Sigmoid colon (tissue), 7 donors: ENCODE results near the gene TSHZ1. TPM values are rescaled to one million over a fixed set of nuclear protein-coding genes. Genes with fewer than 3 reads are reported as not detected.

Source experiments
- DNase-seq: peaks from one replicate; pipeline ENCODE4 v3.0.0-alpha.2; 2019
- H3K27ac ChIP-seq, 4 donors: fragments of 200-600 bp; sonication (generic); one replicate each; pipeline ENCODE4 v1.5.1; 2016 to 2019; ENCODE audit warnings: mild to moderate bottlenecking in 1 of 4
- H3K27me3 ChIP-seq, 3 donors: fragments of 200-600 bp; sonication (generic); one replicate each; pipeline ENCODE4 v1.5.1; 2019; ENCODE audit warnings: mild to moderate bottlenecking in 1 of 3
- H3K36me3 ChIP-seq, 4 donors: fragments of 200-600 bp; sonication (generic); one replicate each; pipeline ENCODE4 v1.5.1; 2016 to 2019
- H3K4me1 ChIP-seq, 4 donors: fragments of 200-600 bp; sonication (generic); one replicate each; pipeline ENCODE4 v1.5.1; 2017 to 2019
- H3K4me3 ChIP-seq, 4 donors: fragments of 200-600 bp; sonication (generic); one replicate each; pipeline ENCODE4 v1.5.1; 2017 to 2019; ENCODE audit warnings: mild to moderate bottlenecking in 2 of 4, moderate library complexity in 1 of 4
- H3K9me3 ChIP-seq, 4 donors: fragments of 200-600 bp in 3 of 4; sonication (generic) in 3 of 4; one replicate each; pipeline versions ENCODE4 v1.5.1 to v1.6.1; 2013 to 2019
- EP300 ChIP-seq, 4 donors: sonication (generic); formaldehyde crosslinking; IDR thresholded peaks; one replicate each; pipeline ENCODE4 v1.6.1; 2017; ENCODE audit warnings: antibody characterized with exemption in 4 of 4
- POLR2A ChIP-seq, 2 donors: fragments of 450-650 bp; IDR thresholded peaks; one replicate each; pipeline ENCODE4 v1.6.1; 2016; ENCODE audit warnings: antibody characterized with exemption in 2 of 2, mild to moderate bottlenecking in 2 of 2, moderate library complexity in 2 of 2
- POLR2AphosphoS5 ChIP-seq, 4 donors: sonication (generic); formaldehyde crosslinking; IDR thresholded peaks; one replicate each; pipeline ENCODE4 v1.6.1; 2017; ENCODE audit warnings: antibody characterized with exemption in 4 of 4
- WGBS, 2 donors: extraction: QIAGEN DNeasy Blood & Tissue Kit; methylation state at CpG; one replicate each; pipeline ENCODE4 v1.1.7; 2013; 5-methylcytosine and 5-hydroxymethylcytosine counted together
- intact Hi-C: fragments of 100-400 bp; cut with DNase I; formaldehyde crosslinking; loops from one replicate; pipeline ENCODE4 v1.15.1; 2023
- polyA plus RNA-seq, 3 donors: library from polyadenylated mRNA; stranded (reverse); fragments of 200-250 nt; gene quantifications; one replicate each; pipeline ENCODE4 v1.2.3, GENCODE V29; 2013
- total RNA-seq, 4 donors: library from RNA; depleted of rRNA; stranded (reverse); fragments of >200 nt; gene quantifications; one replicate each; pipeline ENCODE4 v1.1.0, GENCODE V29; 2016
- TF ChIP-seq, protein P1 (sequence below), 4 experiments: fragments of 450-650 bp in 3 of 4; fragments of 200-600 bp in 1 of 4; IDR thresholded peaks; one replicate each; pipeline ENCODE4 v1.5.1; 2016 to 2019; ENCODE audit warnings: antibody characterized with exemption in 4 of 4, mild to moderate bottlenecking in 3 of 4, moderate library complexity in 2 of 4
- donor health status: healthy with polysubstance abuse.
- donor health status: Bipolar disorder and iron deficiency.
- donor health status: healthy.

TSHZ1 gene
- total and polyA plus RNA-seq, 7 donors, result 7.8 to 29.4 (median 23.0) TPM

DNA sequence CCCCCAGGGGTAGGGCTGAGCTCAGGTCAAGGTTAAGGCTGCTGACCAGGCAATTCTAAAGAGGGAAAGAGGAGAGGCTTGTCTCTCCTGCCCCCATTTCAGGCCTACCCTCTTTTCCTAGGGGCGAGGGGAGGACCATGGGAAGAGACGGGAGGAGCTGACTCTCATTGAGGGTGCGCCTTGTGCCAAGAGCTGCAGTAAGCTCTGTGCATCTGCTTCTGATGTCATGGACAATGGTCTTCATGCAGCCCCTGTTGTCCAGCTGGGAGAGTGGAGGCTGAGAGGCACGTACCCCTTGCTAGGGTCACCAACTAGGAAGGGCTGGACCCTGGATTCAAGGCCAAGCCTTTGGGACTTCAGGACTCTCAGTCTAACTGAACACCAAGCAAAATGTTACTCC, 46.9 kb upstream of the TSHZ1 start:
- 93 to 94% methylated on average over 4 of the region's 4 CpGs for WGBS, 2 donors
- no peak for DNase-seq

DNA sequence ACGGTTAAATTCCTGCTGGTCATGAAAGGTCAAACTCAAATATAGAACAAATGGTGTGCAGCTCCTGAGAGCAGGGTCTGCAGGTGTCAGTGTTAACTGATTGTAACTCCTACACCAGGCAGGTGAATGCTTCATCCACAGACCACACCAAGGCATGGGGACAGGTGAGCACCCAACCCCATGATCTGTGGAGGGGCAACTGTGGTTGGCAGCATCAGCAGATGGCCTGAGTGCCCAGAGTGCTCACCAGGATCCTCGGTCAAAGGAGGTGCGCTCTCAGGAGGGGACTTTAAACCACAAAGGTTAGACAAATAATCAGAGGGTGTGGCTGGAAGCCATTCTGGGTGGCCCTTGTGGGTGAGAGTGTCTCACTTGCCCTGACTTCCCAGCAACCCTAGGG, 46.1 kb upstream of the TSHZ1 start:
- Histone ChIP-seq H3K9me3 (no peaks in the 10 kb centered on the region), H3K27ac (no peak overlapping the region), H3K27me3 (no peaks in the 10 kb centered on the region), H3K4me3 (no peak overlapping the region), H3K4me1 (peaks cover 0 to 34% (median 12%) of the 10 kb centered on the region in 4 donors), H3K36me3 (no peaks in the 10 kb centered on the region)
- 59 to 87% methylated on average over 3 of the region's 3 CpGs for WGBS, 2 donors
- TF ChIP-seq, protein P1, sequence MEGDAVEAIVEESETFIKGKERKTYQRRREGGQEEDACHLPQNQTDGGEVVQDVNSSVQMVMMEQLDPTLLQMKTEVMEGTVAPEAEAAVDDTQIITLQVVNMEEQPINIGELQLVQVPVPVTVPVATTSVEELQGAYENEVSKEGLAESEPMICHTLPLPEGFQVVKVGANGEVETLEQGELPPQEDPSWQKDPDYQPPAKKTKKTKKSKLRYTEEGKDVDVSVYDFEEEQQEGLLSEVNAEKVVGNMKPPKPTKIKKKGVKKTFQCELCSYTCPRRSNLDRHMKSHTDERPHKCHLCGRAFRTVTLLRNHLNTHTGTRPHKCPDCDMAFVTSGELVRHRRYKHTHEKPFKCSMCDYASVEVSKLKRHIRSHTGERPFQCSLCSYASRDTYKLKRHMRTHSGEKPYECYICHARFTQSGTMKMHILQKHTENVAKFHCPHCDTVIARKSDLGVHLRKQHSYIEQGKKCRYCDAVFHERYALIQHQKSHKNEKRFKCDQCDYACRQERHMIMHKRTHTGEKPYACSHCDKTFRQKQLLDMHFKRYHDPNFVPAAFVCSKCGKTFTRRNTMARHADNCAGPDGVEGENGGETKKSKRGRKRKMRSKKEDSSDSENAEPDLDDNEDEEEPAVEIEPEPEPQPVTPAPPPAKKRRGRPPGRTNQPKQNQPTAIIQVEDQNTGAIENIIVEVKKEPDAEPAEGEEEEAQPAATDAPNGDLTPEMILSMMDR (IDR thresholded peaks at IDR 0.05), result no peak
- no peak for TF ChIP-seq POLR2A (IDR thresholded peaks at IDR 0.05)
- no peak for TF ChIP-seq POLR2AphosphoS5 (IDR thresholded peaks at IDR 0.05)
- no peak for TF ChIP-seq EP300 (IDR thresholded peaks at IDR 0.05)
- intact Hi-C loops, result loop anchor here (5.0 kb wide), 1 partner anchor 507 kb away; no protein-coding TSS in a partner anchor
- no peak for DNase-seq

More for the DNA sequence above, 46.9 kb upstream of the TSHZ1 start:
- peaks cover 0 to 34% (median 10%) of the 10 kb centered on the region in 4 donors for H3K4me1 ChIP-seq
- H3K9me3 ChIP-seq, result no peaks in the 10 kb centered on the region
- TF ChIP-seq POLR2A (IDR thresholded peaks at IDR 0.05) (no peak), EP300 (IDR thresholded peaks at IDR 0.05) (no peak), POLR2AphosphoS5 (IDR thresholded peaks at IDR 0.05) (no peak)
- TF ChIP-seq, protein P1 (IDR thresholded peaks at IDR 0.05), result no peak
- peak overlapping the region in 1 of 4 donors; percentile 73 for H3K27ac ChIP-seq
- intact Hi-C loops, result loop anchor here (5.0 kb wide), 1 partner anchor 506 kb away; no protein-coding TSS in a partner anchor
- no peaks in the 10 kb centered on the region for H3K27me3 ChIP-seq
- no peak overlapping the region for H3K4me3 ChIP-seq
- H3K36me3 ChIP-seq, result no peaks in the 10 kb centered on the region

DNA sequence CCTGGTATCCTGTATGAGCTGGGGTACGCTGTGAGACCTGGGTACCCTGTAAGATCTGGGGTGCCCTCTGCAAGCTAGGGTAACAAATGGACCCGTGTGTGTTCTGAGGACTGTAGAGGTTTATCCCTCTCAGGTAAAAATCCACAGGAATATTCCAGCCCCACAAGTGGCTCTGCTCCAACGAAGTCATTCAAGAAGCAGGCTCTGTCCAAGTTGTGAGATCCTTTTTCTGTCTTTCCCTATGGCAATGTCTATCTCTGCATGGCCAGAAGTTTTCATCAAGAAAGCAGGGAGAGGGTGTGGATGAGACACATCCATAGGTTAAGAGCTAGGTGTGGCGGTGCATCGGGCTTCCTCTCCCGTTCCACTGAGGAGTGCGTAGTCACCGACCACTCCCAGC, 44.7 kb upstream of the TSHZ1 start:
- no peak overlapping the region for H3K27ac ChIP-seq
- H3K36me3 ChIP-seq, result no peaks in the 10 kb centered on the region
- TF ChIP-seq POLR2A (IDR thresholded peaks at IDR 0.05), result no peak
- TF ChIP-seq, protein P1 (IDR thresholded peaks at IDR 0.05), result no peak
- peaks cover 0 to 20% (median 8%) of the 10 kb centered on the region in 4 donors for H3K4me1 ChIP-seq
- H3K9me3 ChIP-seq, result no peaks in the 10 kb centered on the region
- intact Hi-C loops, result no loop called here
- no peaks in the 10 kb centered on the region for H3K27me3 ChIP-seq
- no peak overlapping the region for H3K4me3 ChIP-seq
- 92 to 94% methylated on average over 8 of the region's 8 CpGs for WGBS, 2 donors
- DNase-seq, result no peak

DNA sequence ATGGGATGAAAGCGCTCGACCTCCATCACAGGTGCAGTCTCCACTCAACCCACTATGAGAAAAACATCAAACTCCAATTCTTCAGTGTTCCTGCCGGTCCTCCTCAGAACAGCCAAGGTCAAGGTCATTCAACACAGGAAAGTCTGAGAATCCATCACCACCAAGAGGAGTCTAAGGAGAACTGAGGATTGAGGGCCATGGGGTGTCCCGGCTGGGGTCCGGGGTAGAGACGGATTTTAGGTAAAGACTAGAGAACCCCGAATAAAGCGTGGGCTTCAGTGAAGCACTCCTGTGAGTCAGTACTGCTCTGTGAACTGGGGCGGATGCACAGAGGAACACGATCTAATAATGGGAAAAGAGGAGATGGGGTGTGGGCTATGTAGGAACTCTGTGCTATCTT, 43.5 kb upstream of the TSHZ1 start:
- intact Hi-C loops, result no loop called here
- Histone ChIP-seq H3K27me3 (no peaks in the 10 kb centered on the region), H3K27ac (peak overlapping the region; percentile 77 to 85 (median 82)), H3K36me3 (no peaks in the 10 kb centered on the region), H3K4me3 (no peak overlapping the region), H3K9me3 (no peaks in the 10 kb centered on the region), H3K4me1 (peaks cover 0 to 9% (median 4%) of the 10 kb centered on the region in 4 donors)
- no peak for DNase-seq
- WGBS, 2 donors, result 91% methylated on average over 10 of the region's 10 CpGs
- TF ChIP-seq POLR2A (IDR thresholded peaks at IDR 0.05), result no peak
- no peak for TF ChIP-seq POLR2AphosphoS5 (IDR thresholded peaks at IDR 0.05)
- TF ChIP-seq, protein P1 (IDR thresholded peaks at IDR 0.05), result no peak
- TF ChIP-seq EP300 (IDR thresholded peaks at IDR 0.05), result no peak
